Skeletal muscle cell (primary cell): Measurements from ENCODE around the gene TFF1.
"Not testable (repeated sequence)": the region's sequence is repeated elsewhere in the genome, so short reads cannot be mapped to it uniquely, and the experiment has no call there.

ENCODE experiments used
- DNase-seq: peaks from one replicate; pipeline ENCODE4 v3.0.0-alpha.2; 2010; ENCODE audit warnings: low read depth
- H3K4me3 ChIP-seq: 2 replicates; pipeline ENCODE4 v1.5.1; 2011; ENCODE audit warnings: low read depth, mild to moderate bottlenecking, control low read depth, low read length, moderate library complexity

TFF1 gene

DNA sequence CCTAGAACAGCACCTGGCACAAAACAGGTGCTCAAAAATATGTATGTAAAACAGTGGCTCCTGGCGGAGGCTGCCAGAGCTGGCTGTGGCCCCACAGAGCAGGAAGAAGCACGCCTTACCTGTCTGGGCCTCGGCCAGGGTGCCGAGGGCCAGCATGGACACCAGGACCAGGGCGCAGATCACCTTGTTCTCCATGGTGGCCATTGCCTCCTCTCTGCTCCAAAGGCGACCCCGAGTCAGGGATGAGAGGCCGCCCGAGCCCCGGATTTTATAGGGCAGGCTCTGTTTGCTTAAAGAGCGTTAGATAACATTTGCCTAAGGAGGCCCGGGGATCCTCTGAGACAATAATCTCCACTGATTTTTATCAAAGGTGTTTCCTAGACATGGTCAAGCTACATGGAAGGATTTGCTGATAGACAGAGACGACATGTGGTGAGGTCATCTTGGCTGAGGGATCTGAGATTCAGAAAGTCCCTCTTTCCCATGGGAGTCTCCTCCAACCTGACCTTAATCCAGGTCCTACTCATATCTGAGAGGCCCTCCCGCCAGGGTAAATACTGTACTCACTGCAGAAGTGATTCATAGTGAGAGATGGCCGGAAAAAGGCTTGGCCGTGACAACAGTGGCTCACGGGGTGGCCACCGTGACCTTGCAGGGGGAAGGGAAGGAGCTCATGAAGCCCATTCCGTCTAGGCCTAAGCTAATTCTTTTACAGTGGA is at the start of gene TFF1:
Gene TFF1, minus strand, starts transcription at position 244 of the 719 bp plus-strand sequence. Its CDS starts 40 bp downstream, at position 204.
- no peak within 1 kb of the TSS for H3K4me3 ChIP-seq
- DNase-seq = no peak

DNA sequence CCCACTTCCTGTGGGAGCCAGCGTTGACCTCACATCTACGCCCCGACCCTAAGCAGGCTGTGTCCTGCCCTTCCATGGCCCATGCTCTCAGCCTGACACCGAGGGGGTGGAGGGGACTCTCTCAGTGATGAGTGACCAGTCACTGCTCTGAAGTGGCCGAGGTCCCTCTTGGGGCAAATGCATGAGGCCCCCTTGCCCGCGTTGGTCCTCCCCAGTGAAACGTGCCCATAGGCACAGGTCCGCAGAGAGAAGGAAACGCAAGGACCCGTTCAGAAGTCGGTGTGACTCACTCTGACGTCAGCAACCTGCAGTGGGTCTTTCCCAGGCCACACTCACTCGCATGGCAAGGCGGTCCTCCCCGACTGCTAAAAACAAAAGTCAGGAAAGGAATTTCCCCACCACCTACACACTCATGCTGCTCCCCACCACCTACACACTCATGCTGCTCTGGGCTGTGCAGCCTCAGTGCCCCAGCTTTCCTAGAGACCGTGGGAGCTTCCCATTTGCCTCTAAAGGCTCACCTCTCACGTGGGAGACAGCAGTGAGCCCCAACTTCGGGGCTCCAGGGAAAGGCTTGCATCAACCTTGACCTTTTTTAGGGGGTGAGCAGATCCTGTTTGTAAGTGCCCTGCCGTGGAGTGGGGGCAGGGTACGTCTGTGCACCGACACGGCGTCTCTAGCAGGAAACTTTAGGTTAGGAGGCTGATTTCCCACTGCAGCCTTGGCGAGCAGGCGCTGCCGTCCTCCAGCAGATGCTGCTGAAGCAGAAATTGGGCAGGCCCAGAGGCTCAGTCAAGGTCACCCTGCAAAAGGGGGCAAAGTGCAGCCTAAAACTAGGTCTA is 48.8 kb upstream of the TFF1 start:
- peak; percentile 8 for DNase-seq
- H3K4me3 ChIP-seq = no peak overlapping the region

DNA sequence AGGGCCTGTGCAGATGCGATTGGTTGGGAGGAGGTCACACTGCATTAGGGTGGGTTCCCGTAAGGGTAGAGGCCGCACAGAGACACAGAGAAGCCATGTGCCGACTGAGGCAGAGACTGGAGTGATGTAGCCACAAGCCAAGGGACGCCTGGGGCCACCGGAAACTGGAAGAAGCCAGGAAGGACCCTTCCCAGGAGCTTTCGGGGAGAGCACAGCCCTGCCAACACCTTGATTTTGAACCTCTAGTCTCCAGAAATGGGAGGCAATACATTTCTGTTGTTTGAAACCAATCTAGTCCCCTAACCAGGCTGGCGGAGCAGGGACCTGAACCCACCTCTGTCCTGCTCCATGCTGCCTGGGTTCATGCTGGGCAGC is 48.2 kb upstream of the TFF1 start:
- no peak overlapping the region for H3K4me3 ChIP-seq
- DNase-seq = no peak

DNA sequence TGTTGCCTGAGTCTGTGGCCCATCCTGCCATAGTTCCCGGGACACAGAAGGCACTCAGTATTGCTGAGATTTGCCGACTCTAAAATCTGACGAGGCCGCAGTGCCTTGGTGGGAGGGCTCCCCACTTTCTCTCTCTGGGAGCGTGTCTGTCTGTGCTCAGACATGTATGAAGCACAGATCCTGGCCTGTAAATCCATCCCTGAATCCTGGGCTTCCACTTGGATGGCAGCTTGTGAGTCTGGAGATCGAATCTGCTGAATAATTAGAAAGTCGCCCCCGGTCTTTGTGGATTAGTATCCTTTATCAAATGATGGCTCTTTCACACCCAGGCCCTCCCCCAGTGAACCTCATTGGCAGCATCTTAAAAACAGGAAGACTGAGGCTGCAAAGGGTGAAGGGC is 47.7 kb upstream of the TFF1 start:
- no peak for DNase-seq
- no peak overlapping the region for H3K4me3 ChIP-seq

DNA sequence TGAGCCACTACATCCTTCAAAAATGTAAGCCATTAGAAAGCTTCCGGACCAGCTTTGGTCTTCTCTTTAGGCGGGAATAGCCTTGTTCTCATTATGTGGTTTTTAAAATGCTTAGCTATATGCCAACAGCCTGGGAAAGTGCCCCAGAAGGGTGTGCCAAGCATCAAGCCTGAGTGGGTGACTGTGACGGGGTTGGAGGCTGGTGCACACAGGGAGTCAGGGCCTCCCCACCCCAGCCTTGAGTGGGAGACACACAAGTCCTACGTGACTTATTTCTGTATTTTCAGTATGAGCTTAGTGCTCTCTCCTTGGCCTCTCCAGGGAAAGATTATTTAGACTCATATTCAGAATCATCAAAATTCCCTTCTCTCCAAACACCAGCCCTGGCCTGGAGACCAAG is 47.2 kb upstream of the TFF1 start:
- DNase-seq = no peak
- H3K4me3 ChIP-seq = no peak overlapping the region

DNA sequence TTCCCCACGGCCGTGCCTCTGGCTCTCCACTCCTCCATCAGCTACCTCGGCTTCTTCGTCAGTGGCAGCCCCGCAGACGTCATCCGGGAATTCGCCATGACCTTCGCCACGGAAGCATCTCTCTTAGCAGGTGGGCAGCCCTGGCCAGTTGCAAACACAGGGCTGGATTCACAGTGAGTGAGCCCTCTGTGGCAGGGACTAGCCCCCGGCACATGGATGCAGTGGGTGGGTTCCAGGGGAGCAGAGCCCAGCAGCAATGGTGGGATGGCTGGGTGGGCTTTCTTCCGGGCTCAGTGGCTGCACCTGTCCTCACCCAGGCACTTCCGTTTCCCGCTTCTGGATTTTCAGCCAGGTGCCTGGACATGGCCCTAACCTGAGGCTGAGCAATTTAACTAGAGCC is 46.8 kb upstream of the TFF1 start:
- no peak for DNase-seq
- H3K4me3 ChIP-seq = no peak overlapping the region

DNA sequence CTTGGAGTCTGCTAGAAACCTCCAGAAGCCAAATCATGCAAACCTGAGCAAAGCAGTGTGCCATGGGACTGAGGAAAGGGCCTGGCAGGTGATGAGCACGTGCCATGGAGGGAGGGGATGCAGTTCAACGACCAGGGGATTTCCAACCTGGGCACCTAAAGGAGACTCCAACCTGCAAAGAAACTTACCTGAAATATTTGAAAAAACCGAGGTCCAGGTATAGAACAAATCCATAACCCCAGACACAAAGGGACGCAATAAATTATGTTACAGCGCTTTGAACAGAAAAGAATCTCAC is 46.2 kb upstream of the TFF1 start:
- no peak for DNase-seq
- no peak overlapping the region for H3K4me3 ChIP-seq

DNA sequence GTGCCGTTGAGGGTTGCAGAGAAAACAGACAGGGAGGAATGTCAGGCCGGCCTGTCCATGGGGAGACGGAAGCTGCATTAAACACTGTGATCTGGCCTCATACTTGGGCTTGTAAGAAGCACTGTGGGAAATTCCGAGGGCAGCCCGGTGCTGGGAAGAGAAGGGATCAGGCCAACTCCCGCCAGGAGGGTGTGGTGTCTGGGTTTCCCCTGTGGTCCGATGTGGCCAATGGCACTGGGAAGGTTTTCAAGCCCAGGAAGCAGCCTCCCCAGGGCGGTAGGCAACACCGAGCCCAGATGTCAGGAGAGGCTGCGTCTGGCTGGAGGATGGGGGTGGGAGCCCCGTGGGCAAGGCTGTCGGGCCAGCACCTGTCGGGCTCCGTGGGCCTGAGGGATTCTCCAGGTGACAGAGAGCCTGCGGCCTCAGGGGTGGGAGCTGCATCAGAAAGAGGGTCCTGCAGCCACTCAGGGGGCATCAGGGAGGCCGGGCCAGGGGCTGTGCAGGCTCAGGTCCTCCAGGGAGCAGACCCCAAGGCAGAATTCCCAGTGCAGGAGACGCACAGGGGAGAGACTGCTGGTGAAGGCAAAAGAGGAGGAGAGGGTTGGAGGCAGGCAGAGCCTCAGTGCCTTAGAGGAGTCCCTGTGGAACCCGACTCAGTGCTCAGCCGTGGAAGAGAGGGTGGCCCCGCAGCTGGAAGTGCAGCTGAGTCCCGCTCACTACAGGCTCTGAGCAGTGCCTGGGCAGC is 45.7 kb upstream of the TFF1 start:
- H3K4me3 ChIP-seq = no peak overlapping the region
- no peak for DNase-seq

DNA sequence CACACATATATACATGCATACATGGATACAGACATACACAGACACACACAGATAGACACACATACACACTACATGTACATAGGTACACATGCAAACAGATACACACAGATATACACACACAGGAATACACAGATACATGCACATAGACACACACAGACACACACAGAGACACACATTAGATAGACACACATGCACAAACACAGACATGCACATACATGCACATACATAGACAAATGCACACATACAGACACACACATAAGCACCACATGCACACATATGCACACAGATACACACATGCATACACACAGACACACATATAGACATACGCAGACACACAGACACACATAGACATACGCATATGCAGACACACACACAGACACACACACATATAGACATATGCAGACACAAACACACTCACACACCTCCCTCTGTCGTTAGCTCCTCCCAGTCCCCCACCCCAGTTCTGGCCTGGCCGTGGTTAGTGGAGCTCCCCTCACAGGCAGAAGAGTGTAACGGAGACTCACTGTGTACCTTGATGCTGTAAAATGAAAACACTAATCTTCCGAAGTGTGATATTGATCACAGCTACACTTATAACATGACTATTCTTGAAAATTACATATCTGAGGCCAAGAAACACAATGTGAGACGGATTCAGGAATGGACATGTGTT is 45.0 kb upstream of the TFF1 start:
- no peak overlapping the region for H3K4me3 ChIP-seq
- DNase-seq = no peak

DNA sequence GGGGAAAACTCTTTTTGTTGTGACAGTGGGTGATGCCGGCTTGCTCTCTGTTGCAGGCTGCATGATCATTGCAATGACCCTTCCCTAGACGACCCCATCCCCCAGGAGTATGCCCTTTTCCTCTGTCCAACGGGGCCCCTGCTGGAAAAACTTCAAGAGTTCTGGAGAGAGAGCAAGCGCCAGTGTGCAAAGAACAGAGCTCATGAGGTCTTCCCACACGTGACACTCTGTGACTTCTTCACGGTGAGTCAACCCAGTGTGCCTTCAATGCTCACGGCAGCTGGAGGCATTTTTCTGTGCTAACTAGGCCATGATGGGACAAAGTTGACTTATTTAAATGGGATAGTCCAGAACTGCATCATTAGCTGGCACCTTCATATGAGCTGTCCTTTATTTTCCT is 43.0 kb upstream of the TFF1 start:
- no peak overlapping the region for H3K4me3 ChIP-seq
- DNase-seq = no peak

DNA sequence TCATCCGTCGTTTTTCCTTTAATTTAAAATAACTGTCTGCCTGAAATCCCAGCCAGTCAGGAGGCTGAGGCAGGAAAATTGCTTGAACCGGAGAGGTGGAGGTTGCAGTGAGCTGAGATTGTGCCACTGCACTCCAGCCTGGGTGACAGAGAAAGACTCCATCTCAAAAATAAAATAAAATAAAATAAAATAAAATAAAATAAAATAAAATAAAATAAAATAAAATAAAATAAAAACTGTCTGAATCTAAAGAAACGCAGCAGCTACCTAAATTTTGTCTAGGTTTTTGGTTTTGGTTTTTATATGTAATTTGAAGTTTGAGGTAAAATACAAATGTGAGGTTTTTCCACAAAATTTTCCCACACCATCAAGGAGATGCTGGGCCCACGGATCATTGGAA is 42.4 kb upstream of the TFF1 start:
- not testable (repeated sequence) for H3K4me3 ChIP-seq, DNase-seq

DNA sequence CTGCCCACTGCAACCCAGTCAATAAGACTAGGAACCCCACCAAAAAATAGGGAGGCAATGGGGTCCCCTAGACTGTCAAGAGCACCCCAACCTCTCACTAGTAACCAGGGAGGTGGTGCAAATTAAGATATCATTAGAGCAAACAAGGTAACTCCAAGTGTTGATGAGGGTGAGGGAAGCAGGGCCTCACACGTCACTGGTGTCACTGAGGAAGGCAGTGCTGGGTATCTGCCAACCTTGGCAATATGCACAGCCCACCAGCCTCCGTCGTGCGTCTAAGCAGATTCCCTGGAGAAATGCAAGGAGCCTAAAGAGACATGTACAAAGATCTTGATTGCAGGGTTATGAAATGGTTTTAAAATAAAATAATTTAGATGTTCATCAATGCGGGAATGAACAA is 41.1 kb upstream of the TFF1 start:
- no peak for DNase-seq
- H3K4me3 ChIP-seq = no peak overlapping the region

DNA sequence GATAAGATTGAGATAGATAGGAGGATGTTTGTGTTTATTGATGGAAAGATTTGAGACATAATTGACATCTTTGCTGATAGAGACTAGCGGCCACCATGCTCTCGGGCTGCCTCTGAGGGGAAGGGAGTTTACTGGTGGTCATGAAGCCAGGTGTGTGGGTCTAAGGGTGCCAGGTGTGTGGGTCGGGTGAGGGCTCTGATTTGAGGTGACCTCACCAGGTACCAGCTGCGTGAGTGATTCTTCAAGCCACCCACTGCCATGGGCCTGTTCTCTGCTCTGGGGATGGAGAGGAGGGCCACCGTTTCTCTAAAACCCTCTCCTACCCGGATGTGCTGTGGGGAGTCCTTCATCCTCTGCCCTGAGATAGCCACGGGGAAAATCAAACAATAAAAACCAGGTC is 40.5 kb upstream of the TFF1 start:
- no peak overlapping the region for H3K4me3 ChIP-seq
- no peak for DNase-seq

DNA sequence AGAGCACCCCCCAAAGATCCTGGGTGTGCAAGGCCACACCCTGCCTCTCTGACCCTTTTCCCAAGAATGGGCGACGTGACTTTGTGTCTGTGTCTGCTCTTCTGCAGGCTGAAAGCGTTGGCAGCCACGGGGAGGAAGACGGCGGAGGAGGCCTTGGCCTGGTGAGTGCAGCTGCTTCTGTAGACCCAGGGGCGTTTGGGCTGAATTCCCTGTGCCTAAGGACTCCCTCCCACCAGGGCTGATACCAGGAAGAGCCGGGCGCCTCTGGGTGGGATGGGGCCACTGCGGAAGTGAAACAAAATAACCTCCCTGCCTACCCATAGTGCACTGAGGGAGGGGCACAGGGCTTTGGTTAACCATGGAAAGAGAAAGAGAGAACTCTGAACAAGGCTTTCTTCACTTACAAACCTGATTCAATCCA is 39.9 kb upstream of the TFF1 start:
- DNase-seq = no peak
- H3K4me3 ChIP-seq = no peak overlapping the region

DNA sequence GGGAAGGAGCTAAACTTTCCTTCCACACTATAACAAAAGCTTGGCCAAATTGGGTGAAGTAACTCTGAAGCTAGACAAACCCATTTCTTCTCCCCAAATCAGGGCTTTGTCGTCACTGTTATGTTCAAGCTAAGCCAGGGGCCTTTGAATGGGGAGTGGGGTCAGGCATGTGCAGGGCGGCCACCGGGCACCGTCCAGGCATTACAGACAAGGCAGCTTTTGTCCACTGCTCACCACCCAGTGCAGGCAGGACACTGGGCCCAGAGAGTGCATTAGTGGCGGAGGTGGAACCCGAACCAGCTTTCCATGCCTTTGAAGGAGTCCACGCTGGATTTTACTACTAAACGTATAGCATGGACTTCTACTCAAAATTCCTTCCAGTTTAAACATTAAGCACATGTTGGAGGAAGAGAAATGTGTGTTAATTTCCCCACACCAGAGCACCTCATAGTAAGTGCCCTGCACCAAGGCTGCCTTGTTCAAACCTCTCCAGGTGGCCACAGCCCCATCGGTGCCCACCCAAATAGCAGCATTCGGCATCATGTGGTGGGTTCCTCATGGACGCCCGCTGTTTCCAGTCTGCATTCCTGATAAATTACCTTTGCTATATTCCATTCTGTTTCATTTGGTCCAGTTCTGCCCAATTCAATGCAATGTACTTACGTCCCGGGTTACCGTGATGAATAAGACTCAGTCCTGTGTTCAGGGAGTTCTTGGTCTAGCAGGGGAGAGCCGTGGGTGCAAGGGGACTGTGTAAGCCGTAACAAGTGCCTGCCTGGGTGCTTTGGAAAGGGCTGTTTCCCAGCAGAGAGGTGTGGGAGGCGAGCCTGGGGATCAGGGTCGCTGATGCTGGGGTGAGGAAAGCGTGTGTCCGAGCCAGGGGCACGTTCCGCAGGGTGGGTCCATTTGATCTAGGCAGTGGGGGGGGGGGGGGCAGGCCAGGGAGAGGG is 39.0 kb upstream of the TFF1 start:
- no peak overlapping the region for H3K4me3 ChIP-seq
- no peak for DNase-seq

DNA sequence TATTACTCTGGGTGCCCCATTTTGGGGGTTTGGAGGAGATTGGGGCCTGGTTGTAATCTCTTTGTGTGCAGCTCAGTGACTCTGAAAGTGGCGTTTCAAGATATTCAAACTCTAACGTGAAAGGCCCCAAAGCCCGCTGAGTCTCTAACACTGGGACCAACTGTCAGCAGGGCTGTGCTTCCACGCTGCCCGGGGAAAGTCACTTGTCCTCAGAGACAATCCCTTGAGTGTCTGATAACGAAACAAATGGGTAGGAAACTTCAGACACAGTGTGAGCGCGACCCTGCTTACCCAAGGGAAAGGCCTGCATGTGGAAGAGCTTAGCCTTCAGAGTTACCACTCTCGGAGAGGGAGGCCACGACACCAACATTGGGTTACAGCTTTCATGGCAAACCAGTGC is 38.2 kb upstream of the TFF1 start:
- no peak overlapping the region for H3K4me3 ChIP-seq
- no peak for DNase-seq

DNA sequence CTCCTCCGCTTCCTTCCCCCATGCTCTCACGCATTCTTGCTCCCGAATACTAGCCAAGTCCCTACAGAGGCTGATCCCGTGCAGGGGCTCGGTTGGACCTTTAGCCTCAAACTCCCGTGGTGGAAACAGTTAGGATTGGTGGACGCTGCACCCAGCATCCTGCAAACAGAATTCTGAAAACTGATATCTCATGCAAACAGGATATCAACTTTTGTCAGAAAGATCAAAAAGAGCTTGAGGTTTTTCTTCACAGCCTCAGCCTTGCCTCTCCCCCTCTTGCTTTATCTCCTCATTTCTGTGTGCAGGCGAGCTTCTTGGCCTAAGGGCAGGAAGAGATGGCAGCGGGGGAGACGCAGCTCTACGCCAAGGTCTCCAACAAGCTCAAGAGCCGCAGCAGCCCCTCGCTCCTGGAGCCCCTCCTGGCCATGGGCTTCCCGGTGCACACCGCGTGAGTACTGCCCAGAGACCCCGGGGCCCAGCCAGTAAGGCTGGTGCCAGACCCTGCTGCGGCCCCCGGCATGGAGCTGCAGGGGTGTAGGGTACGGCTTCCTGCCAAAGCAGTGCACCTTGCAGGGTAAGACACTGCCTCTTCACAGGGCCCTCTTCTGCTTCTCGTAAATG is 37.4 kb upstream of the TFF1 start, which contains the start of gene UBASH3A:
Gene UBASH3A, plus strand, starts transcription at position 292 of the 621 bp plus-strand sequence. Its CDS starts 44 bp downstream, at position 336.
- no peak for DNase-seq
- H3K4me3 ChIP-seq = no peak within 1 kb of the TSS

DNA sequence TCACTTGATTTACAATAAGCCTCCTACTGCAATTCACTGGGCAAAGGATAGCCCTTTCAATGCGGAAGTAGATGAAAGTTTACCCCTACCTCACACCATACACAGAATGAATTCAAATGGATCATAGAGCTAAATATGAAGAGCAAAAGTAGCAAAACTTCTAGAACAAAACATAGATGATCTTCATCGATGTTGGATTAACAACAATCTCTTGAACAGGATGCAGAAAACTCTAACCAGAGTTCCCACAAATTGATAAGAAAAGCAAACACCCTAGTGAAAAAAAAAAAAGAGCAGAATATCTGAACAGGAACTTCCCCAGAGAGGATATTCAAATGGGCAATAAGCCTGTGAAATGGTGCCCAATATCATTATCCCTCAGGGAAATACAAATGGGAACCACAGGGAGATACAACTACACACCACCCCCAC is 35.5 kb upstream of the TFF1 start:
- no peak for DNase-seq
- H3K4me3 ChIP-seq = no peak overlapping the region
